Glutamatergic neuron (in vitro differentiated cells): ENCODE measurements around the gene CACNA2D1. TPM values are rescaled to one million over a fixed set of nuclear protein-coding genes. Genes with fewer than 3 reads are reported as not detected.

Experiments used
- DNase-seq: peaks from one replicate; pipeline ENCODE4 v3.0.0; 2022
- H3K27ac Mint-ChIP-seq: one replicate; pipeline ENCODE4 v1.8.0; 2020; ENCODE audit warnings: mild to moderate bottlenecking, mixed read lengths, inconsistent platforms; ENCODE audit not compliant: unreplicated experiment
- H3K27me3 Mint-ChIP-seq: one replicate; pipeline ENCODE4 v1.8.0; 2020; ENCODE audit warnings: mild to moderate bottlenecking, moderate library complexity, mixed read lengths, inconsistent platforms; ENCODE audit not compliant: unreplicated experiment
- H3K36me3 Mint-ChIP-seq: one replicate; pipeline ENCODE4 v1.8.0; 2020; ENCODE audit warnings: mild to moderate bottlenecking, mixed read lengths, inconsistent platforms; ENCODE audit not compliant: unreplicated experiment
- H3K4me1 Mint-ChIP-seq: one replicate; pipeline ENCODE4 v1.8.0; 2020; ENCODE audit warnings: mild to moderate bottlenecking, low read depth, mixed read lengths, inconsistent platforms; ENCODE audit not compliant: unreplicated experiment
- H3K4me3 Mint-ChIP-seq: one replicate; pipeline ENCODE4 v1.8.0; 2020; ENCODE audit warnings: mild to moderate bottlenecking, mixed read lengths, inconsistent platforms; ENCODE audit not compliant: unreplicated experiment
- H3K9me3 Mint-ChIP-seq: one replicate; pipeline ENCODE4 v1.8.0; 2020; ENCODE audit warnings: mild to moderate bottlenecking, moderate library complexity, mixed read lengths, inconsistent platforms; ENCODE audit not compliant: unreplicated experiment
- total RNA-seq: library from RNA; stranded (reverse); fragmentation: NEBNext Ultra II Directional; extraction: Animal tissue kit (Norgen Biotek cat#: 25700); gene quantifications from one replicate; pipeline ENCODE4 v1.2.1, GENCODE V29; 2021; ENCODE audit not compliant: unreplicated experiment
- TF ChIP-seq, protein P1 (sequence below): fragments of 200-600 bp; sonication (generic); IDR thresholded peaks from one replicate; pipeline ENCODE4 v1.5.0; 2021; ENCODE audit not compliant: partially characterized antibody, unreplicated experiment

CACNA2D1 gene
- total RNA-seq, 1 donor from 2014 or later: 258 TPM

DNA sequence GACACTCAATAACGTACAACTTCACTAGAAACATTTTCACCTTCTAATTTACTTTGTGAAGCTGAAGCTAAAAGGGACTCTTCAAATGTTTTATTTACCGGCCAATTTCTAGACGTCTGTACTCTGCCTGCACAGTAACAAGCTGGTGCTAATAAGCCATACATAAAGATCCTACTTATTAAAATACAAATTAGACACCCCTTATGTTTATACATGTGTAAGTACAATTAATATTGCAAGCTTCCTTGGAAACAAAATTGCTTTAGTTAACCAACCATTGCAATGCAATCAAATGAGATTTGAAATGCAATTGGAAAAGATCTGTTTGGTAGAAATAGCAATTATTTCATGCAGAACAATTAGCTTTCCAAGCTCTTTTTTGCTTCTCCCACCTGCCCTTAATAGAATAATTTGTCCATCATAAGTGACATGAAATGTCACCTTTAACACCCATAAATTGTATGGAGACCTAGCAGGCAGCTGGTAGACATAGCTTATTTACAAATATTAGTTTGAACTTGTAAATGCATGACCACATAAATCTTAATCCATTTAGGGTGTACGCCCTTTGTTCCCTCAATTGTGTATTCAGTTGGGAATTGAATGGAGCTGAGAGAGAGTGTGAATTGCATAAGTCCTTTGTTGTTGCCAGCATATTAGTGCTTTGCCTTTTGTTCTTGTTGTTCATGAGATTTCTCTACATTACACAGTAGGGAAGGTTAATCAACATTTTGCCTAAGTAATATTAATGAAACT lies 277.1 kb downstream of the CACNA2D1 start:
- Mint-ChIP-seq H3K36me3 (no peaks in the 10 kb centered on the region), H3K27me3 (no peaks in the 10 kb centered on the region), H3K27ac (peak overlapping the region; percentile 90), H3K4me3 (peak overlapping the region; percentile 35), H3K9me3 (peaks cover 8% of the 10 kb centered on the region), H3K4me1 (peaks cover 42% of the 10 kb centered on the region)
- DNase-seq: no peak
- TF ChIP-seq, protein P1, sequence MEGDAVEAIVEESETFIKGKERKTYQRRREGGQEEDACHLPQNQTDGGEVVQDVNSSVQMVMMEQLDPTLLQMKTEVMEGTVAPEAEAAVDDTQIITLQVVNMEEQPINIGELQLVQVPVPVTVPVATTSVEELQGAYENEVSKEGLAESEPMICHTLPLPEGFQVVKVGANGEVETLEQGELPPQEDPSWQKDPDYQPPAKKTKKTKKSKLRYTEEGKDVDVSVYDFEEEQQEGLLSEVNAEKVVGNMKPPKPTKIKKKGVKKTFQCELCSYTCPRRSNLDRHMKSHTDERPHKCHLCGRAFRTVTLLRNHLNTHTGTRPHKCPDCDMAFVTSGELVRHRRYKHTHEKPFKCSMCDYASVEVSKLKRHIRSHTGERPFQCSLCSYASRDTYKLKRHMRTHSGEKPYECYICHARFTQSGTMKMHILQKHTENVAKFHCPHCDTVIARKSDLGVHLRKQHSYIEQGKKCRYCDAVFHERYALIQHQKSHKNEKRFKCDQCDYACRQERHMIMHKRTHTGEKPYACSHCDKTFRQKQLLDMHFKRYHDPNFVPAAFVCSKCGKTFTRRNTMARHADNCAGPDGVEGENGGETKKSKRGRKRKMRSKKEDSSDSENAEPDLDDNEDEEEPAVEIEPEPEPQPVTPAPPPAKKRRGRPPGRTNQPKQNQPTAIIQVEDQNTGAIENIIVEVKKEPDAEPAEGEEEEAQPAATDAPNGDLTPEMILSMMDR: no peak

DNA sequence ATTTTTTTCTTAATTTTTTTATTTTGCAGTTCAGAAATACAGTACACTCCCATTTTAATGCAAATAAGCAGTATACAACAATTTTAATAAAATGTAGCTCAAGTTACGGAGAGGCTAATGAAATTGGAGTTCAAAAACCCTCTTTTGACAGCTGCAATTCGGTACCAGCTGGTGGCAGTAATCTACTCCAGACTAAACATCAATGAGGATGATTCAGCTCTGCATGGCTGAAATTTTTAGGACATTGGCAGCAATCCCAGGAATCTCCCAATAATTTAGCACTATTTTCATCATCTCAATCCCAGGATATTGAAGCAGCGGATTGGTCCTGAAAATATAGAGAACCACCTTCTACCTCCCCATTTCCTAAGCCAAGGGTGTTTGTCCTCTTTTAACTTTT lies 278.8 kb downstream of the CACNA2D1 start:
- Mint-ChIP-seq H3K9me3 (peaks cover 8% of the 10 kb centered on the region), H3K4me1 (peaks cover 44% of the 10 kb centered on the region), H3K36me3 (no peaks in the 10 kb centered on the region), H3K27me3 (no peaks in the 10 kb centered on the region), H3K27ac (peak overlapping the region; percentile 82), H3K4me3 (peak overlapping the region; percentile 16)
- DNase-seq: peak; percentile 29
- TF ChIP-seq, protein P1: no peak

DNA sequence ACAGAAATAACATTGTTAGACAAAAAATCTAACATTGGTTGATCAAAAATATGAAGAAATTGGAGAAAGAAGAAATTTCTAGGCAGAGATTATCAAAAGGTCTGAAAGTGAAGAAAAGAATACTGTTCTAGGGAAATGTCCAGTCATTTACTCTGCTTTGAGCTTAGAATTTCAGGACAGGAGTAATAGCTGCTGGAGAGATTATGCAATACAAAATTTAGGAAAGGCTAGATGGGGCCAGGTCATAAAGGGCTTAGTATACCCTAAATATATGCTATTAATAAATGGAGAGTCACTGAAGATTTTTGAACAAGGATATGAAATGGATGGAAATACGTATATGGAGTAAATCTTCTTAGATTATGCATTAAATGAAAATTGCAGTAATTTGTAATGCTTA lies 279.2 kb downstream of the CACNA2D1 start:
- TF ChIP-seq, protein P1: no peak
- Mint-ChIP-seq H3K27me3 (no peaks in the 10 kb centered on the region), H3K4me1 (peaks cover 45% of the 10 kb centered on the region), H3K9me3 (peaks cover 8% of the 10 kb centered on the region), H3K27ac (peak overlapping the region; percentile 82), H3K36me3 (no peaks in the 10 kb centered on the region), H3K4me3 (no peak overlapping the region)
- no peak for DNase-seq

DNA sequence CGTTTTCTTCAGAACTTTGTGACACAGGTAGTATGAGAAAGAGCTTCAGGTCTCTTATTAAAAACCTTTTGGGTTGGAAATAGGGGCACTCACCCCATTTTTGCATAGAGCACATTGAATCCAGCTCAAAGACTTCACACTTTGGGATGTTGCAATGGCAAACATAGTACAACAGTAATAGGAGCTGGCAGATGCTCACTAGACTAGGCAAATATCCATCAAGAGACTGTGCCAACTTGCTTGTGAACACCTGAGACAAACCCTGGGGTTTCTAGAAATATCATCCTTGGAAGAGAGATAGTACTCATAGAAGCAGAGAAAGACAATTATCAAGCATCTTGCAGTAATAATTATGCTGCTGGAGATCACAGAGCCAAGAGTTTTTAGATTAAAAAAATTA lies 280.0 kb downstream of the CACNA2D1 start:
- Mint-ChIP-seq H3K27ac (no peak overlapping the region), H3K4me1 (peaks cover 47% of the 10 kb centered on the region), H3K27me3 (no peaks in the 10 kb centered on the region), H3K36me3 (no peaks in the 10 kb centered on the region), H3K4me3 (no peak overlapping the region), H3K9me3 (peaks cover 8% of the 10 kb centered on the region)
- TF ChIP-seq, protein P1: no peak
- no peak for DNase-seq

DNA sequence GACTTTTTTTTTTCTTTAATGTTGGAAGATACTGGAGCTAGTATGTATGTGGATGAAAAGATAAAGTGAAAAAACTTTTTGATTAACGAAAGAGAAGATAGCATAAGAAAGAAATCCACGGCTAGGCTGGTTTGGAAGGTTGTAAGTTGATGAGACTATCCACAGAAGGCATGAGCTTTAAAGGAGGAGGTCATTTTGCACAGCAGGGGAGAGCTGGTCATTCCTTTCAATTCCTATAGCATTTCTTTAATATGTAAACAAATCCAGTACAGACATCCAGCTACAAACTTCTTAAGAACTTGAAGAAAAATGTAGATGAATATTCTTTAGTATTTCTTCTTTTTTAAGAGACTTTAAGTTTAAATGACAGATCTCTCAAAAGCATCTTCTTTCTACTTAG lies 281.3 kb downstream of the CACNA2D1 start:
- H3K9me3 Mint-ChIP-seq: peaks cover 8% of the 10 kb centered on the region
- TF ChIP-seq, protein P1: no peak
- no peak overlapping the region for H3K4me3 Mint-ChIP-seq
- peaks cover 44% of the 10 kb centered on the region for H3K4me1 Mint-ChIP-seq
- no peak for DNase-seq
- no peaks in the 10 kb centered on the region for H3K27me3 Mint-ChIP-seq
- H3K36me3 Mint-ChIP-seq: no peaks in the 10 kb centered on the region
- no peak overlapping the region for H3K27ac Mint-ChIP-seq
